Activated CD8-positive, alpha-beta memory T cell treated with anti-CD3 and anti-CD28 coated beads for 1 hour (primary cell): ENCODE results near the gene NHS.

Experiments used
- DNase-seq, 2 donors: peaks; one replicate each; pipeline ENCODE4 v3.0.0-alpha.2; 2020; ENCODE audit warnings: low read depth in 1 of 2; ENCODE audit errors: extremely low read depth in 1 of 2

NHS gene

GRCh38 chrX:17758382-17758781 is 383.4 kb downstream of the NHS start:
- no peak for DNase-seq

- DNase-seq = no peak
Measured at GRCh38 chrX:17759990-17760389, 385.0 kb downstream of the NHS start.

- DNase-seq = no peak
Measured at GRCh38 chrX:17767734-17768133, 392.7 kb downstream of the NHS start.

- no peak for DNase-seq
Measured at GRCh38 chrX:17768997-17769396, 394.0 kb downstream of the NHS start.

GRCh38 chrX:17769701-17770269 is 394.8 kb downstream of the NHS start:
- no peak for DNase-seq

- DNase-seq = no peak
Measured at GRCh38 chrX:17773221-17773876, 398.3 kb downstream of the NHS start.

GRCh38 chrX:17774053-17774452 is 399.1 kb downstream of the NHS start:
- DNase-seq = no peak

- no peak for DNase-seq
Measured at GRCh38 chrX:17778997-17779396, 404.0 kb downstream of the NHS start.

- no peak for DNase-seq
Measured at GRCh38 chrX:17779434-17779833, 404.4 kb downstream of the NHS start.
